ENCODE results near the gene PXYLP1.

GRCh38 chr3:141306922-141307321, 75.3 kb downstream of the PXYLP1 start:
- TF ChIP-seq, protein P1, sequence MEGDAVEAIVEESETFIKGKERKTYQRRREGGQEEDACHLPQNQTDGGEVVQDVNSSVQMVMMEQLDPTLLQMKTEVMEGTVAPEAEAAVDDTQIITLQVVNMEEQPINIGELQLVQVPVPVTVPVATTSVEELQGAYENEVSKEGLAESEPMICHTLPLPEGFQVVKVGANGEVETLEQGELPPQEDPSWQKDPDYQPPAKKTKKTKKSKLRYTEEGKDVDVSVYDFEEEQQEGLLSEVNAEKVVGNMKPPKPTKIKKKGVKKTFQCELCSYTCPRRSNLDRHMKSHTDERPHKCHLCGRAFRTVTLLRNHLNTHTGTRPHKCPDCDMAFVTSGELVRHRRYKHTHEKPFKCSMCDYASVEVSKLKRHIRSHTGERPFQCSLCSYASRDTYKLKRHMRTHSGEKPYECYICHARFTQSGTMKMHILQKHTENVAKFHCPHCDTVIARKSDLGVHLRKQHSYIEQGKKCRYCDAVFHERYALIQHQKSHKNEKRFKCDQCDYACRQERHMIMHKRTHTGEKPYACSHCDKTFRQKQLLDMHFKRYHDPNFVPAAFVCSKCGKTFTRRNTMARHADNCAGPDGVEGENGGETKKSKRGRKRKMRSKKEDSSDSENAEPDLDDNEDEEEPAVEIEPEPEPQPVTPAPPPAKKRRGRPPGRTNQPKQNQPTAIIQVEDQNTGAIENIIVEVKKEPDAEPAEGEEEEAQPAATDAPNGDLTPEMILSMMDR (IDR thresholded peaks at IDR 0.05; ENCODE audit: insufficient read depth, low read length), result no peak
- TF ChIP-seq REST (IDR thresholded peaks at IDR 0.05; ENCODE audit: insufficient replicate concordance, low read depth), result no peak
- TF ChIP-seq POLR2AphosphoS5 (IDR thresholded peaks at IDR 0.05; ENCODE audit: low read depth), result no peak
- no peak for TF ChIP-seq GABPA (IDR thresholded peaks at IDR 0.05; ENCODE audit: low read depth)
- no peak for TF ChIP-seq SPI1 (IDR thresholded peaks at IDR 0.05; ENCODE audit: borderline replicate concordance, low read depth)
